OCI-LY1 (cell line): ENCODE measurements around the gene TLK1.

Experiments used
- CTCF ChIP-seq: fragments of 200-600 bp; sonication (generic), shearing (Covaris generic); IDR thresholded peaks from 2 replicates; pipeline ENCODE4 v1.5.1; 2017; ENCODE audit warnings: mild to moderate bottlenecking, antibody characterized with exemption, low read length, moderate library complexity, mixed read lengths
- EZH2 ChIP-seq: fragments of 200-600 bp; sonication (generic), shearing (Covaris generic); IDR thresholded peaks from 2 replicates; pipeline ENCODE4 v1.8.0; 2017; ENCODE audit warnings: borderline replicate concordance, mixed run types, mild to moderate bottlenecking, antibody characterized with exemption, low read length, moderate library complexity, mixed read lengths

GRCh38 chr2:171185165-171185818 is 24.6 kb upstream of the TLK1 start:
- TF ChIP-seq CTCF, result no peak
- no peak for TF ChIP-seq EZH2
